Epithelial cell of esophagus (primary cell): Measurements from ENCODE around the gene NR6A1.

Experiments
- DNase-seq: peaks from one replicate; pipeline ENCODE4 v3.0.0; 2010; ENCODE audit warnings: low read depth
- H3K4me3 ChIP-seq: 2 replicates; pipeline ENCODE4 v1.5.1; 2011; ENCODE audit warnings: mild to moderate bottlenecking, low read length, control low read depth
- TF ChIP-seq, protein P1 (sequence below): IDR thresholded peaks from 2 replicates; pipeline ENCODE4 v1.5.1; 2011; ENCODE audit warnings: low read depth, mild to moderate bottlenecking, low read length, control low read depth, inconsistent platforms; ENCODE audit not compliant: insufficient read depth; ENCODE audit errors: missing control alignments

The NR6A1 gene

DNA sequence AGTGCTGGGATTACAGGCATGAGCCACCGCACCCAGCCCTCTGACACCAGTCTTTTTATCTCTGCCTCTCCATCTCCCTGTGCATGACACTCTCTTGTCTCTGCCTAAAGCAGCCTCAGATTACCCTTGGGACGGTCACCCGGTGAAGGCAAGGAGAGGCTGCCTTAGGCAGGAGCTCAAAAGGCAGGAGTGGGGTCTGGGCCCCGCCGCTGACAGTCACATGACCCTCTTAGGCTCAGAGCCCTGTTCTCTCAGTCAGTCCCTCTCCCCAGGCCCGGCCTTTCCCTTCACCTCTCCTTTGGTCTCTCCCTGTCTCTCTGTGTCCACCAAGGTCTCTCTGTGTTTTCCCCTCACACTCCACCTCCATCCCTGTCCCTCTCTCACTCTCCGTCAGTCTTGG, 298.3 kb downstream of the NR6A1 start:
- DNase-seq, result no peak
- TF ChIP-seq, protein P1, sequence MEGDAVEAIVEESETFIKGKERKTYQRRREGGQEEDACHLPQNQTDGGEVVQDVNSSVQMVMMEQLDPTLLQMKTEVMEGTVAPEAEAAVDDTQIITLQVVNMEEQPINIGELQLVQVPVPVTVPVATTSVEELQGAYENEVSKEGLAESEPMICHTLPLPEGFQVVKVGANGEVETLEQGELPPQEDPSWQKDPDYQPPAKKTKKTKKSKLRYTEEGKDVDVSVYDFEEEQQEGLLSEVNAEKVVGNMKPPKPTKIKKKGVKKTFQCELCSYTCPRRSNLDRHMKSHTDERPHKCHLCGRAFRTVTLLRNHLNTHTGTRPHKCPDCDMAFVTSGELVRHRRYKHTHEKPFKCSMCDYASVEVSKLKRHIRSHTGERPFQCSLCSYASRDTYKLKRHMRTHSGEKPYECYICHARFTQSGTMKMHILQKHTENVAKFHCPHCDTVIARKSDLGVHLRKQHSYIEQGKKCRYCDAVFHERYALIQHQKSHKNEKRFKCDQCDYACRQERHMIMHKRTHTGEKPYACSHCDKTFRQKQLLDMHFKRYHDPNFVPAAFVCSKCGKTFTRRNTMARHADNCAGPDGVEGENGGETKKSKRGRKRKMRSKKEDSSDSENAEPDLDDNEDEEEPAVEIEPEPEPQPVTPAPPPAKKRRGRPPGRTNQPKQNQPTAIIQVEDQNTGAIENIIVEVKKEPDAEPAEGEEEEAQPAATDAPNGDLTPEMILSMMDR, result no peak
- no peak overlapping the region for H3K4me3 ChIP-seq

DNA sequence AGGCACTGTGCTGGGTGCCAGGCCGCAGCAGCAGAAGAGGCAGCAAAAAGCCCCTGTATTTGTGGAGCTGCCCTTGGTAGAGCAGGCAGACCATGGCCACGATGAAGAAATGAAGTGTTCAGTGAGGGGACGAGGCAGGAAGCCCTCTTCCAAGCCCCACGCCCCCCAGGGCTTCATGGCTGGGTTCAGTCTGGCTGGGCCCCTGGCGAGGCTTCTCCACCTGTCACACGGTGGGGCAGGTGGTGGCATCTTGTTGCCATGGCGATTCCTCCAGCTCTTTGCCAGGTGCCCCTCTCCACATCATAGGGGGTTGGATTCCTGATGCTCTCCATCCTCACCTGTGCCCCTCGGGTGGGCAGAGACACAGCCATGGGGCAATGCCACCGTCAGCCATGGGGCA, 299.4 kb downstream of the NR6A1 start:
- TF ChIP-seq, protein P1, result no peak
- DNase-seq, result no peak
- no peak overlapping the region for H3K4me3 ChIP-seq

DNA sequence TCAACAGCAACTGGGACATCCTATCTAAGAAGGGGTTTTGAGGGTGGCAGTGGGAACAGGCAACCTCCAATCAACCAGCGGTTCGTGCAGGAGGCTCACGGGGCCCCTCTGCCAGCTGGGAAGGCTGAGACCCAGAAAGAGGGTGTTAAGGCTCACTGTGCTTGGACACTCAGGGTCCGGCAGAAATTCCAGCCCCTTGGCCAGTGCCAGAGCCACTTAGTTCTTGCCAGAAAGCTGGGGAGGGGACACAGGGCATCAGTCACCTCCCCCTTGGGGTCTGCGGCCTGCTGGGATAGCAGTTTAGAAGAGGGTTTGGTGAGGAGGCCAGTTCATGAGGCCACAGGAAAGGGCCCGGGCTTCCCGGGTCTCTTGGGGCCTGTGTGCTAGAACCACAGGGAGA, 300.4 kb downstream of the NR6A1 start:
- TF ChIP-seq, protein P1, result no peak
- no peak overlapping the region for H3K4me3 ChIP-seq
- DNase-seq, result no peak

DNA sequence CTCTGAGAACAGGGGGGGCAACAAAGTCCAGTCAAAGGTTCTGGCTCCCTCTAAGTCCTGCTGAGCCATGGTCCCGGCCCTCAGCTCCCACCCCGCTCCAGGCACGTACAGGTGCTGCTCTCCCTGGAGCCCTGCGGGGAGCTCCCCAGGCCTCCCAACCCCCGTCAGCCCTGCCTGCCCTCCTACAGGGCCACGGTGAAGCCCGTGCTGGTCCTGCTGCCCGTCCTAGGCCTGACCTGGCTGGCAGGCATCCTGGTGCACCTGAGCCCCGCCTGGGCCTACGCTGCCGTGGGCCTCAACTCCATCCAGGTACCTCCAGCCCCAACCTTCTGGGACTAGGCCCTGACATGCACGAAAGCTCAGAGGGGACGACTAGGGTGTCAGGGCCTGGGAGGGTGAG, 300.8 kb downstream of the NR6A1 start:
- DNase-seq, result no peak
- TF ChIP-seq, protein P1, result no peak
- H3K4me3 ChIP-seq, result no peak overlapping the region

DNA sequence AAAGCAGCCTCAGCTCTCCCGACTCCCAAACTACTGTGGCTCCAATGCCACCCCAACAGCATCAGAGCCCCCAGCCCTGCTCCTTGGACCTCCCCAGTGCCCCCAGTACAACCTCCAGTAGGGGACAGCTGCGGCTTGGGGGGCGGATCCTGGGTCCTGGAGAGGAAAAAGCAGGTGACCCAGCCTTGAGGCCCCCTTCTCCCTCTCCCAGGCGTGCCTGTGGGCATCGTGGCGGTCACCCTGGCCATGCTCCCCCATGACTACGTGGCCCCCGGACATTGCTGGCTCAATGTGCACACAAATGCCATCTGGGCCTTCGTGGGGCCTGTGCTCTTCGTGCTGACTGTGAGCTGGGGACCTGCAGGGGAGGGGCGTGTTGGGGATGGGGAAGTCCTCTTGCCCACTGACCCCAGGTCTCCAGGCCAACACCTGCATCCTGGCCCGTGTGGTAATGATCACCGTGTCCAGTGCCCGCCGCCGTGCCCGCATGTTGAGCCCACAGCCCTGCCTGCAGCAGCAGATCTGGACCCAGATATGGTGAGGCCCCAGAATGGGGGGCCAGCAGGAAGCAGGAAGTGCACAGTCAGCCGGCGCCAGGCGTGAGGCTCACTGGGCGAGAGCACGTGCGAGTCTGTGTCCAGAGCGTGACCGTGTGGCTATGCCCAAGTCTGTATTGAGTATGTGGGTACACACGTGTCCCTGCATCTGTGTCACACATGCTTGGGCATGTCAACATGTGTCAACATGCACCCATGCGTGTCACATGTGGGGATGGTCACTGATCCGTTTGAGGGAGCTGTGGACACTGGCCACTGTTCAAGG, 301.9 kb downstream of the NR6A1 start:
- DNase-seq, result no peak
- no peak overlapping the region for H3K4me3 ChIP-seq
- TF ChIP-seq, protein P1, result no peak

DNA sequence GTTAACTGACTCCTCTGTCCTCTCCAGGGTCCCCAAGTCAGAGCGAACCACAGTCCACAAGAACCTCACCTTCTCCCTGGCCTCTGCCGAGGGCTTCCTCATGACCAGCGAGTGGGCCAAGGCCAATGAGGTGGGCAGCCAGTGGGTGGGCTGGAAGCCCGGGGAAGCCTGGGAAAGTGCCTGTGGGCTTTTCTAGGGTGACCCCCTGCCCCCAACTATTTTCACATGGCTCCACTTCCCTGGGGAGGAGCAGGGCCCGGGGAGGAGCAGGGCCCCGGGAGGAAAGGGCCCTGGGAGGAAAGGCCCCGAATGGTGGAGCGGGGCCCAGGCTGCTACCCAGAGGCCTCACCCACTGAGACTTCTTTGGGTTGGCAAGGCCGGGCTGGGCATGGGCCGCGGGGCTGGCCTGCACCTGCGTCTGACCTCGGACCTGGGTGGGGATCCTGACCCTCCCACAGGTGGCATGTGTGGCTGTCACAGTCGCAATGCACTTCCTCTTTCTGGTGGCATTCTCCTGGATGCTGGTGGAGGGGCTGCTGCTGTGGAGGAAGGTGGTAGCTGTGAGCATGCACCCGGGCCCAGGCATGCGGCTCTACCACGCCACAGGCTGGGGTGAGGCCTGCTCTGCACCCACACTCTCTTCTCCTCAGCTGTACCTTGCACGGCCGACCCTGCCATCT, 302.9 kb downstream of the NR6A1 start:
- TF ChIP-seq, protein P1, result no peak
- DNase-seq, result no peak
- H3K4me3 ChIP-seq, result no peak overlapping the region
